ENCODE data around the gene ZNF695.

ZNF695 gene

DNA sequence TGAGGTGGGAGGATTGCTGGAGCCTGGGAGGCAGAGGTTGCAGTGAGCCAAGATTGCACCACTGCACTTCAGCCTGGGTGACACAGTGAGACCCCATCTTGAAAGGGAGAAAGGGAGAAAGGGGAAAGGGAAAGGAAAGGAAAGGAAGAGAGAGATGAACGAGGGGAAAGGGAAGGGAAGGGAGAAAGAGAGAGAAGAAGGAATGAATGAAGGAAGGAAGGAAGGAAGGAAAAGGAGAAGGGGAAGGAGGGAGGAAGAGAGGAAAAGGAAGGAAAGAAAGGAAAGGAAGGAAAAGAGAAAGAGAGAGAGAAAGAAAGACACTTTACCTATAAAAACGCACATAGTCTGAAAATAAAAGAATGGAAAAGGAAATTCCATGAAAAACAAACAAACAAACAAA lies 18.0 kb downstream of the ZNF695 start:
- no peak for DNase-seq
- Histone ChIP-seq H3K4me3 (no peak overlapping the region), H3K4me1 (no peaks in the 10 kb centered on the region), H3K27ac (no peak overlapping the region), H3K36me3 (peaks cover 0 to 13% (median 0%) of the 10 kb centered on the region in 3 donors), H3K9me3 (peaks cover 4 to 78% (median 53%) of the 10 kb centered on the region in 3 donors), H3K27me3 (no peaks in the 10 kb centered on the region)
- TF ChIP-seq, protein P1, sequence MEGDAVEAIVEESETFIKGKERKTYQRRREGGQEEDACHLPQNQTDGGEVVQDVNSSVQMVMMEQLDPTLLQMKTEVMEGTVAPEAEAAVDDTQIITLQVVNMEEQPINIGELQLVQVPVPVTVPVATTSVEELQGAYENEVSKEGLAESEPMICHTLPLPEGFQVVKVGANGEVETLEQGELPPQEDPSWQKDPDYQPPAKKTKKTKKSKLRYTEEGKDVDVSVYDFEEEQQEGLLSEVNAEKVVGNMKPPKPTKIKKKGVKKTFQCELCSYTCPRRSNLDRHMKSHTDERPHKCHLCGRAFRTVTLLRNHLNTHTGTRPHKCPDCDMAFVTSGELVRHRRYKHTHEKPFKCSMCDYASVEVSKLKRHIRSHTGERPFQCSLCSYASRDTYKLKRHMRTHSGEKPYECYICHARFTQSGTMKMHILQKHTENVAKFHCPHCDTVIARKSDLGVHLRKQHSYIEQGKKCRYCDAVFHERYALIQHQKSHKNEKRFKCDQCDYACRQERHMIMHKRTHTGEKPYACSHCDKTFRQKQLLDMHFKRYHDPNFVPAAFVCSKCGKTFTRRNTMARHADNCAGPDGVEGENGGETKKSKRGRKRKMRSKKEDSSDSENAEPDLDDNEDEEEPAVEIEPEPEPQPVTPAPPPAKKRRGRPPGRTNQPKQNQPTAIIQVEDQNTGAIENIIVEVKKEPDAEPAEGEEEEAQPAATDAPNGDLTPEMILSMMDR (IDR thresholded peaks at IDR 0.05), result no peak
- intact Hi-C loops (cut with DNase I; ENCODE audit: low total_unique reads), result no loop called here

DNA sequence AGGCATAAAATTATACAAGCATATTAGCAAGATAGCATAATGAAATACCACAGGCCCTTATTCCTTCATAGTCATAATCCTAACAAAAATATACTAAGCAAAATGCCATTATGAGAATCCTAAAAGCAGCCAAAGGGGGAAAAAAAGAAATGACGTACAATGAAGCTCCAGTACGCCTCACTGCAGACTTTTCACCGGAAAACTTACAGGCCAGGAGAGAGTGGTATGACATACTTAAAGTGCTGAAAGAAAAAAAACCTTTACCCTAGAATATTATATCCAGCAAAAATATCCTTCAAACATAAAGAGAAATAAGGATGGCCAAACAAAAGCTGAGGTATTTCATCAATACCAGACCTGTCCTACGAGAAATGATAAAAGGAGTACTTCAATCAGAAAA lies 19.5 kb downstream of the ZNF695 start:
- H3K9me3 ChIP-seq, result peaks cover 4 to 86% (median 59%) of the 10 kb centered on the region in 3 donors
- H3K4me1 ChIP-seq, result no peaks in the 10 kb centered on the region
- no peak overlapping the region for H3K4me3 ChIP-seq
- no peak for DNase-seq
- no peak overlapping the region for H3K27ac ChIP-seq
- TF ChIP-seq, protein P1 (IDR thresholded peaks at IDR 0.05), result no peak
- peaks cover 0 to 13% (median 0%) of the 10 kb centered on the region in 3 donors for H3K36me3 ChIP-seq
- H3K27me3 ChIP-seq, result no peaks in the 10 kb centered on the region
- intact Hi-C loops (cut with DNase I; ENCODE audit: low total_unique reads), result no loop called here

DNA sequence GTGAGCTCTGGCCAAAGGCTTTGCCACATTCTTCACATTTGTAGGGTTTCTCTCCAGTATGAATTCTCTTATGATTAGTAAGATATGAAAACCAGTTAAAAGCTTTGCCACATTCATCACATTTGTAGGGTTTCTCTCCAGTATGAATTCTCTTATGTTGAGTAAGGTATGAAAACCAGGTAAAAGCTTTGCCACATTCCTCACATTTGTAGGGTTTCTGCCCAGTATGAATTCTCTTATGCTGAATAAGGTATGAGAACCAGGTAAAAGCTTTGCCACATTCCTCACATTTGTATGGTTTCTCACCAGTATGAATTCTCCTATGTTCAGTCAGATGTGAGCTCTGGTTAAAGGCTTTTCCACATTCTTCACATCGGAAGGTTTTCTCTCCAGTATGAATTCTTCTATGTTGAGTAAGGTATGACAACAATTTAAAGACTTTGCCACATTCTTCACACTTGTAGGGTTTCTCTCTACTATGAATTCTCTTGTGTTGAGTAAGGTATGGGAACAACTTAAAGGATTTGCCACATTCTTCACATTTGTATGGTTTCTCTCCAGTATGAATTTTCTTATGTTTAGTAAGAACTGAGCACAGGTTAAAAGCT lies 20.7 kb downstream of the ZNF695 start:
- TF ChIP-seq, protein P1 (IDR thresholded peaks at IDR 0.05), result no peak
- no peaks in the 10 kb centered on the region for H3K4me1 ChIP-seq
- H3K4me3 ChIP-seq, result no peak overlapping the region
- peaks cover 4 to 86% (median 53%) of the 10 kb centered on the region in 3 donors for H3K9me3 ChIP-seq
- H3K27ac ChIP-seq, result no peak overlapping the region
- no peak for DNase-seq
- H3K36me3 ChIP-seq, result peaks cover 0 to 13% (median 0%) of the 10 kb centered on the region in 3 donors
- H3K27me3 ChIP-seq, result no peaks in the 10 kb centered on the region
- intact Hi-C loops (cut with DNase I; ENCODE audit: low total_unique reads), result no loop called here

DNA sequence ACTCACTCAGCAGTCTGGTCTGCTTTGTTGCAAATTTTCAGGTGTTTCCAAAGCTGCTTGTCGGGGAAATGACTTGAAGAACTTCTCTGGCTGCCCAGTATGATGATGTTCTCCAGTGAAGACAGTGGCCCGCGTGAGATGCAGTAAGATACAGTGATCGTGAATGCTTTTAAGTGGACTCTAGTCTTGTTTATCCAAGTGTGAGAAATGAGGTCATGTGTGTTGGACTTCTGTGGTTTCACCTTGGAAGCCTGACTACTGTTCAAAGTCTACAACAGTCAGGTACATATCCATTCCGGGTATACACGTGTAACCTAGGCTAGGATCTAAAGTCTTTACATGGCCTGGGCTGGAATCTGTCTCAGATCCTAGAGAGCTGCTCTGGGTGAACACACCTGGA lies 29.1 kb downstream of the ZNF695 start:
- Histone ChIP-seq H3K27me3 (no peaks in the 10 kb centered on the region), H3K4me3 (no peak overlapping the region), H3K9me3 (peaks cover 0 to 27% (median under 1%) of the 10 kb centered on the region in 3 donors), H3K27ac (no peak overlapping the region), H3K4me1 (no peaks in the 10 kb centered on the region), H3K36me3 (no peaks in the 10 kb centered on the region)
- intact Hi-C loops (cut with DNase I; ENCODE audit: low total_unique reads), result no loop called here
- DNase-seq, result no peak
- TF ChIP-seq, protein P1 (IDR thresholded peaks at IDR 0.05), result no peak

DNA sequence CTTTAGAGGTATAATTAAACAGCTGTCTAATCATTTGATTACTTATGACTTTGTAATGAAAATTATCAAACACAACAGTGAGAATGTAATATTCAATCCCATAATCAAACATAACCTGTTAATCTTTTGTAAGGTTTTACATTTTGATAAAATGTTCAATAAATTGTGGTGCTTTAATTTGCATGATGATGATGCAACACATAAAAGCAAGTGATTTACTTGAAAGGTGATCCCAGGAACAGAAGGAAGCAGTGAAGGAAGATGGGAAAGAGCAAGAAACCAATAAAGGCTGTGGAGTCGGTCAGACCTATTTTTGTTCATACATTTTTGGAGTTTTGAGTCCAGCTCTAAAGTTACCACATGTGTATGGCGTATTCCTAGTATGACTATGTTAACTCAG lies 29.6 kb downstream of the ZNF695 start:
- H3K27ac ChIP-seq, result no peak overlapping the region
- H3K4me1 ChIP-seq, result no peaks in the 10 kb centered on the region
- no peaks in the 10 kb centered on the region for H3K36me3 ChIP-seq
- TF ChIP-seq, protein P1 (IDR thresholded peaks at IDR 0.05), result no peak
- intact Hi-C loops (cut with DNase I; ENCODE audit: low total_unique reads), result no loop called here
- no peaks in the 10 kb centered on the region for H3K27me3 ChIP-seq
- no peak overlapping the region for H3K4me3 ChIP-seq
- no peak for DNase-seq
- peaks cover 0 to 22% (median 0%) of the 10 kb centered on the region in 3 donors for H3K9me3 ChIP-seq
